GM04503 (cell line): ENCODE measurements around the gene ELP4.
"Not testable (repeated sequence)": the region's sequence is repeated elsewhere in the genome, so short reads cannot be mapped to it uniquely, and the experiment has no call there.

Experiments used
- DNase-seq: peaks from one replicate; pipeline ENCODE4 v3.0.0-alpha.2; 2012; ENCODE audit warnings: low read depth

ELP4 gene

GRCh38 chr11:31509429-31510345 lies at the start of gene ELP4, which contains the start of gene IMMP1L:
TSS of gene ELP4 (plus strand) at chr11:31509767. CDS start at chr11:31509785, 18 bp downstream.
TSS of gene IMMP1L (minus strand) at chr11:31509622. CDS start at chr11:31463276, 46,346 bp downstream.
- peak; percentile 83 for DNase-seq

- DNase-seq: no peak
Observed at GRCh38 chr11:31464436-31464835, 45.1 kb upstream of the ELP4 start.

- no peak for DNase-seq
Observed at GRCh38 chr11:31474083-31474482, 35.5 kb upstream of the ELP4 start.

- DNase-seq: no peak
Observed at GRCh38 chr11:31477528-31478222, 31.9 kb upstream of the ELP4 start.

- DNase-seq: no peak
Observed at GRCh38 chr11:31478223-31478590, 31.4 kb upstream of the ELP4 start.

GRCh38 chr11:31479066-31479465 lies 30.5 kb upstream of the ELP4 start:
- no peak for DNase-seq

GRCh38 chr11:31480930-31481329 lies 28.6 kb upstream of the ELP4 start:
- DNase-seq: no peak

GRCh38 chr11:31484497-31484896 lies 25.1 kb upstream of the ELP4 start:
- DNase-seq: no peak

GRCh38 chr11:31487848-31488247 lies 21.7 kb upstream of the ELP4 start:
- DNase-seq: no peak

GRCh38 chr11:31492320-31492913 lies 17.1 kb upstream of the ELP4 start:
- no peak for DNase-seq

GRCh38 chr11:31493235-31493634 lies 16.3 kb upstream of the ELP4 start:
- DNase-seq: no peak

GRCh38 chr11:31493762-31494161 lies 15.8 kb upstream of the ELP4 start:
- not testable (repeated sequence) for DNase-seq

- no peak for DNase-seq
Observed at GRCh38 chr11:31499576-31500178, 9.9 kb upstream of the ELP4 start.

GRCh38 chr11:31500560-31500959 lies 9.0 kb upstream of the ELP4 start:
- DNase-seq: no peak

GRCh38 chr11:31509051-31509428 lies 527 bp upstream of the ELP4 start:
- no peak for DNase-seq

GRCh38 chr11:31512117-31512516 lies 2.5 kb downstream of the ELP4 start:
- DNase-seq: no peak

- no peak for DNase-seq
Observed at GRCh38 chr11:31521497-31522150, 12.1 kb downstream of the ELP4 start.

- DNase-seq: no peak
Observed at GRCh38 chr11:31529189-31529588, 19.6 kb downstream of the ELP4 start.

- DNase-seq: no peak
Observed at GRCh38 chr11:31529701-31530100, 20.1 kb downstream of the ELP4 start.

GRCh38 chr11:31531293-31531692 lies 21.7 kb downstream of the ELP4 start:
- no peak for DNase-seq

- DNase-seq: no peak
Observed at GRCh38 chr11:31535479-31535878, 25.9 kb downstream of the ELP4 start.

- DNase-seq: no peak
Observed at GRCh38 chr11:31542862-31543261, 33.3 kb downstream of the ELP4 start.
